NCI-H187 treated with DMSO at 0.1 percent for 48 hours (cell line): Measurements from ENCODE around the gene YIPF7.

Source experiments
- DNase-seq: peaks from one replicate; lab custom pipeline; 2025; lab: John Stamatoyannopoulos, UW

Gene YIPF7

GRCh38 chr4:44651425-44651824 lies at the start of gene YIPF7:
TSS of gene YIPF7 (minus strand) at chr4:44651625. CDS start at chr4:44650100, 1,525 bp downstream.
- no peak for DNase-seq

DNA sequence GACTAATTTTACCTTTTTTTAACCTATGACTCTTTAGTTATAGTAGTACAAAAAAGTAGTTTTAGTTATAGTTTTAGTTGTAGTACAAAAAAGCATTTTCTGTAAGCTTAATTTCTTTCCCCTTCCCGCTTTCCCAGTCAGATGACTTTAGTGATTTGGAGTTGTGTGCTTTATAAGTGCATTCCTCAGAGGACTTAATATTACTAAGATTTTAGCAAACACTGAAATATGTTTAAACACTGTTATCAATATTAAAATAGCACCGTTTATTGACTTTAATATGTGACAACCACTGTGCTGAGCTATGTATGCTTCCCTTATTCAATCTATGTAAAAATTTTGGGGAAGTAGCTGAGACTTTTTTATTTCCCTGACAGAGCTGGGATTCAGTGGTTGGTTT lies 49.6 kb upstream of the YIPF7 start:
- no peak for DNase-seq

GRCh38 chr4:44700427-44700826 lies 49.0 kb upstream of the YIPF7 start:
- DNase-seq, result no peak

DNA sequence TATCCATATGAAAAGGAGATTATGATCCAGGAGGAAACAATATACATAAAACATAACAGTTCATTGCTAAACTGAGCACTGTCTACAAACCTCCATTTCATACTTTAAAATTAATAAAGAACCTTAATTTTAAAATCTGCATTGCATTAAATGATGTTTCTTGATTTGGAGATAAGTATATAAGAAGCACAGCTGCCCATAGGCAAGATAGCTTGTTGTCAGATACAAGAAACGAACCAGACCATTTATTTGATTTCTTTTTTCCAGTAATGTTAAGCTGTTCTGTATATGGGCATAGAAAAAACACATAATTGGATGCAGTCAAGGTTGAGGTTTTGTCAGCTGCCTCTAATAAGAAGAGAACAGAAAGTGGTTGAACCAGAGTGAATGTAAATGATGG lies 33.2 kb upstream of the YIPF7 start:
- no peak for DNase-seq

DNA sequence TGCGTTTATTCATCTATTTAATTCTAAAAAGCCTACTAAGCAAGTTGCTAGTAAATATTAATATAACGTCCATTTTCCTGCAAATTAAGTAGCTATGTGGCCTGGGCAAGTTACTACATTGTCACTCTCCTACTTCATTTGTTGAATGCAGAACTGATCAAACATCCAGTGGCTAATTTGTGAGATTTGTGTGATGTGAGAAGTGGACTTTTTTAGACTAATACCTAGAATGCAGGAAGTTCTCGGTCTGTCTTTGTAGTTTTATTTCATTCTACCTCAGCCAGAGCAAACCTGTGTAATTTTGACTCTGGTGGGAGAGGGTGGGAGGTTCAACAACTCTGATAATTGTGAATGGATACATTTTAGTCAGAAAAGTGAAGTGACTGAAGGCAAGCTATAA lies 27.6 kb upstream of the YIPF7 start:
- DNase-seq, result no peak

DNA sequence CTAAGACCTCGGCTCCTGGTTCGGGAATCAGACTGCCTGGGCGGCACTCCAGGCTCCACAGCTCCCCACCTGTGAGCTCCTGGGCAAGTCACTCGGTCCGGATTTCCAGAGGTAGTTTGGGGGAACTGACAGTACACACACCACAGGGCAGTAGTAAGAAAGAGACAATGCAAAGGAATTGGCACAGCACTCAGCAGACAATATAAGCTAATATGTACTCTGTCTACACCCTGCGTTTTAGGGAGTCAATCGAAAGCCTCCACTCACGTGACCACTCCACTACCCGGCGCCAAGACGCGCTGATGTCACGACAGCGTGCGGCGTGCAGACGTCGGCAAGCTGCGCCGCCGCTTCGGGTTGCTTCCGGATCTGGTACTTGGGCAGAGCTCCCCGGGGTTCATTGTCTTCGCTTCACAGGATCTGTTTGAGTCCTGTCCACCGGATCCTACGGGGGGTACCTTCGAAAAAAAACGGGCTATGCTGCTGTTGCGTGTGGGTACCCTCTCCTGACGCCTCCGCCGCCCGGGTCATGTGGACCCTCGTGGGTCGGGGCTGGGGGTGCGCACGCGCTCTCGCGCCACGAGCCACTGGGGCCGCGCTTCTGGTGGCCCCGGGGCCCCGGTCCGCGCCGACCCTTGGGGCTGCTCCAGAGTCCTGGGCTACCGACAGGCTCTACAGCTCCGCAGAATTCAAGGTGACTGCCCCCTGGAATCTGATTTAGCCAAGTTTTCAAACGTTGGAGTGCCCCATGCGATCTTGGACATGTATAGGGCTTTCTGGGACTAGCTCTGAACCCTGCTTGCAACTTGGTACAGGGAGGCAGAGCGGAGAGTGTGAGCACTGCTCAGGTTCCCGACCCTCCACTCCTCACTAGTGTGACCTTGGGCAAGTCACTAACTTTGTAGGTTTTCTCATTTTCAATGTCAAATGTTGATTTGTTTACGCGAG lies 26.9 kb upstream of the YIPF7 start, which contains the start of gene GUF1:
TSS of gene GUF1 (plus strand) at position 327 of the 948 bp plus-strand sequence. CDS start at position 530, 203 bp downstream.
- DNase-seq, result peak; percentile 56

- DNase-seq, result no peak
These were observed 23.9 kb upstream of the YIPF7 start for GRCh38 chr4:44675366-44675765.

GRCh38 chr4:44674471-44674870 lies 23.0 kb upstream of the YIPF7 start:
- no peak for DNase-seq

GRCh38 chr4:44671636-44672035 lies 20.2 kb upstream of the YIPF7 start:
- DNase-seq, result no peak

GRCh38 chr4:44670506-44671199 lies 19.2 kb upstream of the YIPF7 start:
- no peak for DNase-seq

GRCh38 chr4:44668526-44668925 lies 17.1 kb upstream of the YIPF7 start:
- no peak for DNase-seq

DNA sequence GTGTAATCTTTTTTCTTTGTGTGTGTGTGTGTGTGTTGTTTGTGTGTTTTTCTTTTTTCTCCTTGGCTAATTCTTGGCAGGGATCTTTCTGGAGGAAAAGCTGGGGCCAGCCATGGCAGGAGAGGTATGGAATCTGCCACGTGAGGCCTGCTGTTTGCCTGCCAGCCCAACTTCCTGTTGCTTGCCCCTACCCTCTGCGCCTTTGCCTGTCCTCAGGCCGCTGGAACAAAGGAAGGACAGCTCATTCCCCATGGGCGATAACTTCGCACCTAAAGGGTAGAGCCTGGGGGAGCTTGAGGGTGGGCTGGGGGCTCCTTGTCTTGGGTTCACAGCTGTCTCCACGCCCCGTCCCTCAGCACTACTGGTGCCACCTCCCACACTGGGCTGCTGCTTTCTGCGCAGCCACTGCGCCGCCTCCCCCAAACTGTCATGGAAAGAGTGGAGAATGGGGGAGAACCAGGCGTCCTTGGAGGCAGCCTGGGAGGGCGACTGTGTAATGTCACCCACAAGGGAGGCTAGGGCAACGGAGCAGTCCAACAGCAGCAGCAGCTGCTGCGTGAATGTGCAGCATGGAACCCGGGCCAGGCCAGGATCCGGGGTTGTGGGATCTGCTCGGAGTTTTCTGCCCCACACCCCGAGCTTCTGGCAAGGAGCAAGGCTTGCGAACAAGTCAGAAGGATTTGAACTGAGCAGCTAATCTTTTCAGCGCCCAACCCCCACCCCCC lies 12.3 kb upstream of the YIPF7 start:
- no peak for DNase-seq

DNA sequence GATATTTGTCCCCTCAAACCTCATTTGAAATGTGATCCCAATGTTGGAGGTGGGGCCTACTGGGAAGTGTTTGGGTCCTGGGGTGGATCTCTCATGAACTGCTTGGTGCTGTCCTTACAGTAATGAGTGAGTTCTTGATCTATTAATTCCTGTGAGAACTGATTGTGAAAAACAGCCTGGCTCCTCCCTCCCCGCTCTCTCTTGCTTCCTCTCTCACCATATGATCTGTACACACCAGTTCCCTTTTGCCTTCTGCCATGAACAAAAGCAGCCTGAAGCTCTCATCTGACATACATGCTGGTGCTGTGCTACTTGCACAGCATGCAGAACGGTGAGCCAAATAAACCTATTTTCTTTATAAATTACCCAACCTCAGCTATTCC lies 11.2 kb upstream of the YIPF7 start:
- no peak for DNase-seq

DNA sequence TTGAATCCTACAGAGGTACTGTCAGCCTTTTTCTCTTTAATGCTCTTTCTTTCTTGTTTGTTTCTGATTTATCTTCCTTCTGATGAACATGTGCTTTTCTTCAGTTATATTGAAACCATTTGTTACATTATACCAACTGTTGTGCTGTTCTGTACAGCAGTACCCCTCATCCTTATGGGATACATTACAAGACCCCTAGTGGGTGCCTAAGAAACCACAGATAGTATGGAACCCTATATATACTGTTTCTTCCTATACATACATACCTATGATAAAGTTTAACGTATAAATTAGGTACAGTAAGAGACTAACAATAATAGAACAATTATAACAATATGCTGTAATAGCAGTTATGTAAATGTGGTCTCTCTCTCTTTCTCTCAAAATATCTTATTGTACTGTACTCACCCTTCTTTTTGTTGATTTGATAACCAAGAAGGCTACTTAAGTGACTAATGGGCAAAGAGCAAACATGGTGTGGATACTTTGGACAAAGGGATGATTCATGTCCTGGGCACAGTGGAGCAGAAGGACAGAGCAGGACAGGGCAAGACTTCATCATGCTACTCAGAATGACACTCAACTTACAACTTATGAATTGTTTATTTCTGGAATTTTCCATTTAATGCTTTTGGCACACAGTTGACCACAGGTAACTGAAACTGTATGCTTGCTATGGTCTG lies 10.7 kb upstream of the YIPF7 start:
- DNase-seq, result no peak

- no peak for DNase-seq
These were observed 9.0 kb upstream of the YIPF7 start for GRCh38 chr4:44660396-44660795.

DNA sequence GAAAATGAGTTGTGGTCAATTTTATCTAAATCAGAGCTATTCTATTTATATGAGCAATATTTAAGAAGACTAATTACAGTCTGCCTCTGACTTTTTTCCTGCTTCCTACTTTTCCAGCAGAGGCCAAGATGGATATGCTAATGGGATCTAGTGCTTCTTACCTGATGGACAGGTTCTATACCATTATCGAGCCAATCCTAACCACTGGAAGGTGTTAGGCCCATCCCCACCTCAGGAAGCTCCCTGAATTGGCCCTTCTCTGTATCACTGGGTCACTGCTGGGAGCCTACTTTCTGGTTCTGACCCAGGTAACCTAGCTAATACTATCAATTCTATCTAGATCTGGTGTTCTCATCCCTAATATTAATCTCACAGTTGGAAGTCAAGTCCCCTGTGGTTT lies 577 bp upstream of the YIPF7 start:
- DNase-seq, result no peak

- DNase-seq, result no peak
These were observed 5.3 kb downstream of the YIPF7 start for GRCh38 chr4:44646151-44646550.

GRCh38 chr4:44638091-44638490 lies 13.3 kb downstream of the YIPF7 start:
- DNase-seq, result no peak

DNA sequence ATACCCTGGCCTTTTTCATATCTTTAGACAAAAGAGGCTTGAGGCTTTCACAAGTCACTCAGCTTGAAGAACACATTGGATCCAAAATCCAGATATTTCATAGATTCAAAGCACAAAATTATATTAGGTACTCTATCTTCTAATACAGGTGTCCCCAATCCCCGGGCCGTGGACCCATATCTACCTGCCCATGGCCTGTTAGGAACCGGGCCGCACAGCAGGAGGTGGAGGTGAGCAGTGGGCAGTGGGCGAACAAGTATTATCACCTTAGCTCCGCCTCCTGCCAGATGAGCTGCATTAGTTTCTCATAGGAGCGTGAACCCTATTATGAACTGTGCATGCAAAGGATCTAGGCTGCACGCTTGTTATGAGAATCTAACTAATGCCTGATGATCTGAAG lies 18.7 kb downstream of the YIPF7 start:
- no peak for DNase-seq

DNA sequence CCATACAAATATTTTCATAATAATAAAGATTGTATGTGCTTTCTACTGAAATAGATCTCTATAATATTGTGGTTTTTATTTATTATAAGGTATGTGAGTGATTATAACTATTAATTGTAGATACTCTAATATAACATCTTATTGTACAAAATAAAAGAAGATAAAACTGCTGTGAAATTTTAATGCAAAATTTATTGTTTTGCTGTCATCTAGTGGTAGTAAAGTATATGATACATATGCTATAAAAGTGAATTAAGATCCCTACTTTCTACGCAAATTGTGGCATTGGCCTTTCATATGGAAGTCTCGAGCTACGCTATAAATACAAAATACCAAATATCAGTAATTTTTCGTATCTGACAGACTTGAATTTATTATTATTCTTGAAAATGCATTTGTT lies 19.3 kb downstream of the YIPF7 start:
- DNase-seq, result no peak

DNA sequence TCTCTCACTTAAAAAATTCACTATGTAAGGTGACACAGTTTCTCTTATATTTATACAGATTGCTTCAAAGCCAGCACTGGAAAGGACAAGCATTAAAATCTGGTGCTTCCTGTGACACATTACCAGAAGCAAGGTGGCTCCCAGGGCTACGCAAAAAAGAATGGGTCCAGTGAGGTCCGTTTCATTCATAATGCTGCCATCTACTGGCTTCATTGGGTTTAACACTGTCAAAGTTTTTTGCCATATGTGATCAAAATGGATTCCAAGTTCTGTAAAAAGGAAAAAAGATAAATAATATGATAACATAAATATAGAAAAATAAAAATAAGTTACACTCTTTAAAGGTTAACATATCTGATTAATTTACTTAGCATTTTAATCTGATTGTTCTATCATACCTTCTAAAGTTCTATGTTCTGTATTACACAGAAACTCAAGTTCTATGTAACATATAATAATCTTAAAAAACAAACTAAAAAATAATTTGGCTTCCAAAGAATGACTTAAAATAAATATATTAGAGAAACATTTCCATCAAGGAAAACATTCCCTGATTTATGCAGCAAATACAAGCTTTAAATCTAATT lies 22.1 kb downstream of the YIPF7 start:
- no peak for DNase-seq

DNA sequence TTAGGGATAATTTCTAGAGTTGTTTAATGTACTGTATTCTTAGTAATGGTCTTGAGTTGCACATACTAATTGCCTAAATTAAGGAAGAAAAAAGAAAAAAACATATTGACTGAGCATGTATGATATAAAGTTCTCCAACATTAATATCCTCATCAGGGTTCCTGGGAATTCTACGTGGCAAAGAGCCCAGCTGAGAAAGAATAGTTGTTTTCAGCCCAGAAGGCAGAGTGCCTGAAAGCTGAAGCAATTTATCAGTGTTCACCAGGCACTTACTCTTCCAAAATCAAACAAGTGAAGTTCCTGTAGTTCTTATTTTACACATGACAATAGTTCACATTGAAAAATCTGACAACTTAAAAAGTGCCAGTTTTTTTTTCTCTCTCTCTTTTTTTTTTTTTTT lies 27.7 kb downstream of the YIPF7 start:
- no peak for DNase-seq
